HG03439 (cell line): ENCODE measurements around the gene NUP214.
"Not testable (repeated sequence)": the region's sequence is repeated elsewhere in the genome, so short reads cannot be mapped to it uniquely, and the experiment has no call there.

Experiments
- ATAC-seq: cut with Tn5 transposase; IDR thresholded peaks from one replicate; pipeline ENCODE4 v1.9.1; 2021; ENCODE audit warnings: mild to moderate bottlenecking, moderate library complexity; ENCODE audit not compliant: unreplicated experiment

Gene NUP214

GRCh38 chr9:131257266-131258025, 132.1 kb downstream of the NUP214 start:
- ATAC-seq, result no peak

- ATAC-seq, result no peak
Measured at GRCh38 chr9:131258186-131258585, 132.8 kb downstream of the NUP214 start.

- ATAC-seq, result no peak
Measured at GRCh38 chr9:131258698-131259431, 133.5 kb downstream of the NUP214 start.

- ATAC-seq, result no peak
Measured at GRCh38 chr9:131259432-131259898, 134.1 kb downstream of the NUP214 start.

GRCh38 chr9:131259916-131260597, 134.7 kb downstream of the NUP214 start:
- no peak for ATAC-seq

GRCh38 chr9:131260751-131261452, 135.5 kb downstream of the NUP214 start:
- no peak for ATAC-seq

GRCh38 chr9:131262327-131263032, 137.1 kb downstream of the NUP214 start:
- ATAC-seq, result no peak

GRCh38 chr9:131263033-131263343, 137.6 kb downstream of the NUP214 start:
- ATAC-seq, result not testable (repeated sequence)

- ATAC-seq, result no peak
Measured at GRCh38 chr9:131263701-131264100, 138.3 kb downstream of the NUP214 start.

- no peak for ATAC-seq
Measured at GRCh38 chr9:131264231-131264630, 138.8 kb downstream of the NUP214 start.

- ATAC-seq, result no peak
Measured at GRCh38 chr9:131266266-131267229, 141.2 kb downstream of the NUP214 start.

GRCh38 chr9:131270171-131271015, 145.0 kb downstream of the NUP214 start:
- ATAC-seq, result no peak

GRCh38 chr9:131271016-131271273, 145.6 kb downstream of the NUP214 start:
- ATAC-seq, result not testable (repeated sequence)

GRCh38 chr9:131271506-131271931, 146.1 kb downstream of the NUP214 start:
- ATAC-seq, result no peak

- ATAC-seq, result no peak
Measured at GRCh38 chr9:131272212-131272611, 146.8 kb downstream of the NUP214 start.

- no peak for ATAC-seq
Measured at GRCh38 chr9:131273146-131273855, 147.9 kb downstream of the NUP214 start.

GRCh38 chr9:131273856-131274673, 148.7 kb downstream of the NUP214 start:
- ATAC-seq, result no peak
